Measurements from ENCODE around the gene TSKS. TPM values are rescaled to one million over a fixed set of nuclear protein-coding genes. Genes with fewer than 3 reads are reported as not detected.

Gene TSKS
- total and polyA plus RNA-seq, 2 of the 13 experiments (the other 11 are each of a cell fraction or from before 2014, with no cell fraction given) = 0.03 TPM; not detected in 1

DNA sequence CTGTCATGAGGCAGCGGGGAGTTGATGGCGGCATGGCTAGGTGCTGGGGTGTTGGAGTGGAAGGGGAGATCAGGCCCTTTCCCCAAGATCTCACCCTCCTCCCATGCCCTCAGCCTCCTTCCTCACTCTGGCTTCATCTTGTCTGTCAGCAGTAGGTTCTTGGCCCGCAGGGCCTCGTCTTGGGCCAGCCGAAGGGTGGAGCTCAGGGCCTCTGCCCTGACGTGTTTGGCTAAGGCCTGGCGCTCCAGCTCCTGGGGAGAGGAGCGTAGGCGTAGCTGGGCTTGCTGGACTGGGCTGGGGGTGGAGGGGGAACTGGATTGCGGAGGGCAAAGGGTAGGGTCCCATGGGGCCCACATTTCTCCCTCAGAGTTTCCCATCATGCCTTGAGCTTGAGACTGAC is 23.2 kb downstream of the TSKS start:
- Histone ChIP-seq H3K79me2 (ENCODE audit: insufficient read depth, low read length) (no peaks in the 10 kb centered on the region), H3K27me3 (ENCODE audit: control insufficient read depth in 1 of 2, insufficient read depth in 2 of 2, low read length in 2 of 2) (no peaks in the 10 kb centered on the region; a peak in 1 of 5 replicates), H3K27ac (ENCODE audit: extremely low read length, insufficient read depth, low read length) (no peak overlapping the region), H3K9me3 (ENCODE audit: low read length) (no peaks in the 10 kb centered on the region), H3K4me3 (replicated peaks in 1 of 3; ENCODE audit: insufficient read depth in 1 of 3, low read depth in 2 of 3, low read length in 3 of 3) (no peak overlapping the region), H3K4me2 (ENCODE audit: low read depth, low read length) (no peak overlapping the region), H3K9ac (ENCODE audit: insufficient read depth, low read depth, low read length) (no peak overlapping the region), H4K20me1 (ENCODE audit: insufficient read depth, low read length) (no peaks in the 10 kb centered on the region), H3K4me1 (ENCODE audit: insufficient read depth, low read length) (peaks cover 12% of the 10 kb centered on the region), H3K36me3 (replicated peaks in 1 of 2; ENCODE audit: control insufficient read depth in 1 of 2, insufficient read depth in 2 of 2, low read length in 2 of 2) (no peaks in the 10 kb centered on the region), H2AFZ (ENCODE audit: low read length) (no peak overlapping the region)
- CTCF ChIA-PET (ENCODE audit: low intra/inter-chr PET ratio, low total read pairs) = no interaction called here
- WGBS (ENCODE audit: low lambda C conversion rate) = 64% methylated on average over 7 of the region's 10 CpGs
- no peak for ATAC-seq
- POLR2A ChIA-PET = interaction anchor here (0.6 kb wide), 2 partner anchors 19 to 1064 kb away, joined by 3 to 4 read pairs; no protein-coding TSS in a partner anchor
- BruUV-seq (replicated peaks) = no TSS peak
- in situ Hi-C loops (cut with HindIII; ENCODE audit: extremely low pct_ligation_motif_present, low pct_unique_long_range_greater_than_20kb) (no loop called here), intact Hi-C loops (cut with micrococcal nuclease; ENCODE audit: unreplicated experiment) (no loop called here)
- DNase-seq (ENCODE audit: low spot score) = no peak
- no peak for FAIRE-seq
- TF ChIP-seq, protein P1, sequence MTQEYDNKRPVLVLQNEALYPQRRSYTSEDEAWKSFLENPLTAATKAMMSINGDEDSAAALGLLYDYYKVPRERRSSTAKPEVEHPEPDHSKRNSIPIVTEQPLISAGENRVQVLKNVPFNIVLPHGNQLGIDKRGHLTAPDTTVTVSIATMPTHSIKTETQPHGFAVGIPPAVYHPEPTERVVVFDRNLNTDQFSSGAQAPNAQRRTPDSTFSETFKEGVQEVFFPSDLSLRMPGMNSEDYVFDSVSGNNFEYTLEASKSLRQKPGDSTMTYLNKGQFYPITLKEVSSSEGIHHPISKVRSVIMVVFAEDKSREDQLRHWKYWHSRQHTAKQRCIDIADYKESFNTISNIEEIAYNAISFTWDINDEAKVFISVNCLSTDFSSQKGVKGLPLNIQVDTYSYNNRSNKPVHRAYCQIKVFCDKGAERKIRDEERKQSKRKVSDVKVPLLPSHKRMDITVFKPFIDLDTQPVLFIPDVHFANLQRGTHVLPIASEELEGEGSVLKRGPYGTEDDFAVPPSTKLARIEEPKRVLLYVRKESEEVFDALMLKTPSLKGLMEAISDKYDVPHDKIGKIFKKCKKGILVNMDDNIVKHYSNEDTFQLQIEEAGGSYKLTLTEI (CRISPR knock-in tag; conservative IDR thresholded peaks at IDR 0.05) = no peak
- TF ChIP-seq KLF13 (CRISPR knock-in tag; IDR thresholded peaks at IDR 0.05) = no peak
- TF ChIP-seq FOSL2 (CRISPR knock-in tag; IDR thresholded peaks at IDR 0.05) = no peak
- TF ChIP-seq EZH2 (conservative IDR thresholded peaks at IDR 0.05; ENCODE audit: low read depth, low read length) = no peak
- TF ChIP-seq ZNF768 (CRISPR knock-in tag; IDR thresholded peaks at IDR 0.05) = no peak
- TF ChIP-seq HES4 (CRISPR knock-in tag; IDR thresholded peaks at IDR 0.05; ENCODE audit: borderline replicate concordance) = no peak
- no peak for TF ChIP-seq RBFOX2 (IDR thresholded peaks at IDR 0.05; ENCODE audit: low read depth, low read length)
- TF ChIP-seq ZNF446 (CRISPR knock-in tag; IDR thresholded peaks at IDR 0.05) = no peak
- TF ChIP-seq ZFP90 (CRISPR knock-in tag; IDR thresholded peaks at IDR 0.05; ENCODE audit: borderline replicate concordance) = no peak
- no peak for TF ChIP-seq TBX3 (IDR thresholded peaks at IDR 0.05; ENCODE audit: borderline replicate concordance)
- TF ChIP-seq, protein P2, sequence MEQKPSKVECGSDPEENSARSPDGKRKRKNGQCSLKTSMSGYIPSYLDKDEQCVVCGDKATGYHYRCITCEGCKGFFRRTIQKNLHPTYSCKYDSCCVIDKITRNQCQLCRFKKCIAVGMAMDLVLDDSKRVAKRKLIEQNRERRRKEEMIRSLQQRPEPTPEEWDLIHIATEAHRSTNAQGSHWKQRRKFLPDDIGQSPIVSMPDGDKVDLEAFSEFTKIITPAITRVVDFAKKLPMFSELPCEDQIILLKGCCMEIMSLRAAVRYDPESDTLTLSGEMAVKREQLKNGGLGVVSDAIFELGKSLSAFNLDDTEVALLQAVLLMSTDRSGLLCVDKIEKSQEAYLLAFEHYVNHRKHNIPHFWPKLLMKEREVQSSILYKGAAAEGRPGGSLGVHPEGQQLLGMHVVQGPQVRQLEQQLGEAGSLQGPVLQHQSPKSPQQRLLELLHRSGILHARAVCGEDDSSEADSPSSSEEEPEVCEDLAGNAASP (CRISPR knock-in tag; IDR thresholded peaks at IDR 0.05; ENCODE audit: borderline replicate concordance) = no peak
- TF ChIP-seq ARNTL (CRISPR knock-in tag; IDR thresholded peaks at IDR 0.05) = no peak
